DMS153 treated with DMSO at 0.1 percent for 48 hours (cell line): Measurements from ENCODE around the gene RAF1.
"Not testable (repeated sequence)": the region's sequence is repeated elsewhere in the genome, so short reads cannot be mapped to it uniquely, and the experiment has no call there.

Experiments used
- DNase-seq: peaks from one replicate; lab custom pipeline; 2025; ENCODE audit not compliant: unreplicated experiment; lab: John Stamatoyannopoulos, UW

RAF1 gene

GRCh38 chr3:12663936-12664908 is at the start of gene RAF1:
Gene RAF1 (minus strand): TSS chr3:12664117. CDS start chr3:12618721, 45,396 bp downstream.
- DNase-seq = peak; percentile 65

- no peak for DNase-seq
Observed at GRCh38 chr3:12710062-12710461, 46.1 kb upstream of the RAF1 start.

GRCh38 chr3:12709334-12709733 is 45.4 kb upstream of the RAF1 start:
- no peak for DNase-seq

GRCh38 chr3:12708584-12709192 is 44.8 kb upstream of the RAF1 start:
- DNase-seq = no peak

- DNase-seq = no peak
Observed at GRCh38 chr3:12707449-12707848, 43.5 kb upstream of the RAF1 start.

GRCh38 chr3:12706504-12707253 is 42.8 kb upstream of the RAF1 start:
- DNase-seq = no peak

GRCh38 chr3:12705981-12706380 is 42.1 kb upstream of the RAF1 start:
- no peak for DNase-seq

- no peak for DNase-seq
Observed at GRCh38 chr3:12705374-12705926, 41.5 kb upstream of the RAF1 start.

GRCh38 chr3:12702501-12702900 is 38.6 kb upstream of the RAF1 start:
- no peak for DNase-seq

GRCh38 chr3:12701601-12702000 is 37.7 kb upstream of the RAF1 start:
- DNase-seq = not testable (repeated sequence)

GRCh38 chr3:12700800-12701199 is 36.9 kb upstream of the RAF1 start:
- no peak for DNase-seq

- no peak for DNase-seq
Observed at GRCh38 chr3:12695916-12696315, 32.0 kb upstream of the RAF1 start.

GRCh38 chr3:12695112-12695511 is 31.2 kb upstream of the RAF1 start:
- DNase-seq = no peak

GRCh38 chr3:12692444-12692843 is 28.5 kb upstream of the RAF1 start:
- no peak for DNase-seq

GRCh38 chr3:12689997-12690711 is 26.2 kb upstream of the RAF1 start:
- no peak for DNase-seq

GRCh38 chr3:12687948-12688347 is 24.0 kb upstream of the RAF1 start:
- no peak for DNase-seq

- DNase-seq = no peak
Observed at GRCh38 chr3:12686096-12686495, 22.2 kb upstream of the RAF1 start.

- no peak for DNase-seq
Observed at GRCh38 chr3:12681943-12682390, 18.1 kb upstream of the RAF1 start.

GRCh38 chr3:12681089-12681942 is 17.4 kb upstream of the RAF1 start:
- DNase-seq = no peak

- DNase-seq = no peak
Observed at GRCh38 chr3:12679468-12679867, 15.6 kb upstream of the RAF1 start.
